Measurements from ENCODE around the gene MYMX. TPM values are rescaled to one million over a fixed set of nuclear protein-coding genes. Genes with fewer than 3 reads are reported as not detected.

Gene MYMX
- total RNA-seq, 2 experiments from 2014 or later, result not detected

DNA sequence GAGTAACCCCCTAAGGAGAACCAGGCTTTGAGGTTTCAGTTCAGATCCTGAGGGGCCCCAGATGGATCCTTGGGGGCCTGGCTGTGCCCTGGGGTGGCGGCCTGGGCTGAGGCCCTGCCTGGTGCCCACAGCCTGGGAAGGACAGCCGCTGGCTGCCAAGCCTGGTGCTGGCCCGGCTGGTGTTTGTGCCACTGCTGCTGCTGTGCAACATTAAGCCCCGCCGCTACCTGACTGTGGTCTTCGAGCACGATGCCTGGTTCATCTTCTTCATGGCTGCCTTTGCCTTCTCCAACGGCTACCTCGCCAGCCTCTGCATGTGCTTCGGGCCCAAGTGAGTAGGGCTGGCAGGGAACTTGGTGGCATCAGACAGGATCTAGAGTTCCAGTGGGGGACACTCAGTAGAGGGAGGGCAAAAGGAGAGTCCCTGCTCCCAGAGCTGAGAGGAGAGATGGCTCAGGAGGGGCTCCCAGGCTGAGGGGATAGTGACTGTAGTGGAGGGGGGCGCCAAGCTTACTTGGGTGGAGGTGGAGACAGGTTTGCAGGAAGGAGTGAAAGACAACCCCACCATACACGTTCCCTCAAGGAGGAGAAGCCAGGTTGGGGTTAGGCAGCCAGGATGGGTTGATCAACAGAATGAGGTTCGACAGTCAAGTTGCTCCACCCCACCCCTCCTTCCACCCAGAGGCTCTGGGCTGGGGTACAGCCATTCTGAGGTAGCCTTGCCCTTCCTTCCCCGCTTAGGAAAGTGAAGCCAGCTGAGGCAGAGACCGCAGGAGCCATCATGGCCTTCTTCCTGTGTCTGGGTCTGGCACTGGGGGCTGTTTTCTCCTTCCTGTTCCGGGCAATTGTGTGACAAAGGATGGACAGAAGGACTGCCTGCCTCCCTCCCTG, 16.2 kb downstream of the MYMX start:
- peaks cover 15% of the 10 kb centered on the region for H3K4me1 ChIP-seq (ENCODE audit: insufficient read depth, low read length)
- DNase-seq (no peak), ATAC-seq (ENCODE audit: poor library complexity) (no peak)
- TF ChIP-seq, protein P1, sequence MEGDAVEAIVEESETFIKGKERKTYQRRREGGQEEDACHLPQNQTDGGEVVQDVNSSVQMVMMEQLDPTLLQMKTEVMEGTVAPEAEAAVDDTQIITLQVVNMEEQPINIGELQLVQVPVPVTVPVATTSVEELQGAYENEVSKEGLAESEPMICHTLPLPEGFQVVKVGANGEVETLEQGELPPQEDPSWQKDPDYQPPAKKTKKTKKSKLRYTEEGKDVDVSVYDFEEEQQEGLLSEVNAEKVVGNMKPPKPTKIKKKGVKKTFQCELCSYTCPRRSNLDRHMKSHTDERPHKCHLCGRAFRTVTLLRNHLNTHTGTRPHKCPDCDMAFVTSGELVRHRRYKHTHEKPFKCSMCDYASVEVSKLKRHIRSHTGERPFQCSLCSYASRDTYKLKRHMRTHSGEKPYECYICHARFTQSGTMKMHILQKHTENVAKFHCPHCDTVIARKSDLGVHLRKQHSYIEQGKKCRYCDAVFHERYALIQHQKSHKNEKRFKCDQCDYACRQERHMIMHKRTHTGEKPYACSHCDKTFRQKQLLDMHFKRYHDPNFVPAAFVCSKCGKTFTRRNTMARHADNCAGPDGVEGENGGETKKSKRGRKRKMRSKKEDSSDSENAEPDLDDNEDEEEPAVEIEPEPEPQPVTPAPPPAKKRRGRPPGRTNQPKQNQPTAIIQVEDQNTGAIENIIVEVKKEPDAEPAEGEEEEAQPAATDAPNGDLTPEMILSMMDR (IDR thresholded peaks at IDR 0.05), result no peak
- H3K4me3 ChIP-seq (ENCODE audit: low read length), result no peak overlapping the region
- H3K36me3 ChIP-seq (ENCODE audit: insufficient read depth, low read length), result no peaks in the 10 kb centered on the region
- Mint-ChIP-seq H3K27ac (no peak overlapping the region), H3K4me1 (ENCODE audit: low read depth) (peaks cover 8% of the 10 kb centered on the region), H3K4me3 (no peak overlapping the region), H3K9me3 (no peaks in the 10 kb centered on the region), H3K36me3 (ENCODE audit: low read depth) (no peaks in the 10 kb centered on the region), H3K27me3 (no peaks in the 10 kb centered on the region)
- POLR2A ChIA-PET, result no interaction called here
- no peaks in the 10 kb centered on the region for H3K27me3 ChIP-seq (ENCODE audit: control insufficient read depth in 1 of 2, insufficient read depth in 2 of 2, low read length in 2 of 2)
- H3K9me3 ChIP-seq (ENCODE audit: control insufficient read depth in 1 of 2, insufficient read depth in 1 of 2, low read length in 2 of 2), result no peaks in the 10 kb centered on the region
- no peak overlapping the region for H3K27ac ChIP-seq (ENCODE audit: low read depth in 1 of 2, low read length in 2 of 2)
- intact Hi-C loops (cut with DNase I, micrococcal nuclease), result no loop called here
- CTCF ChIA-PET, result no interaction called here

DNA sequence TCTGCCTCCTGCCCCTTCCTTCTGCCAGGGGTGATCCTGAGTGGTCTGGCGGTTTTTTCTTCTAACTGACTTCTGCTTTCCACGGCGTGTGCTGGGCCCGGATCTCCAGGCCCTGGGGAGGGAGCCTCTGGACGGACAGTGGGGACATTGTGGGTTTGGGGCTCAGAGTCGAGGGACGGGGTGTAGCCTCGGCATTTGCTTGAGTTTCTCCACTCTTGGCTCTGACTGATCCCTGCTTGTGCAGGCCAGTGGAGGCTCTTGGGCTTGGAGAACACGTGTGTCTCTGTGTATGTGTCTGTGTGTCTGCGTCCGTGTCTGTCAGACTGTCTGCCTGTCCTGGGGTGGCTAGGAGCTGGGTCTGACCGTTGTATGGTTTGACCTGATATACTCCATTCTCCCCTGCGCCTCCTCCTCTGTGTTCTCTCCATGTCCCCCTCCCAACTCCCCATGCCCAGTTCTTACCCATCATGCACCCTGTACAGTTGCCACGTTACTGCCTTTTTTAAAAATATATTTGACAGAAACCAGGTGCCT, 16.9 kb downstream of the MYMX start:
- intact Hi-C loops (cut with DNase I, micrococcal nuclease), result no loop called here
- H3K27me3 Mint-ChIP-seq, result no peaks in the 10 kb centered on the region
- Histone ChIP-seq H3K4me3 (ENCODE audit: low read length) (no peak overlapping the region), H3K9me3 (ENCODE audit: control insufficient read depth in 1 of 2, insufficient read depth in 1 of 2, low read length in 2 of 2) (no peaks in the 10 kb centered on the region), H3K27ac (ENCODE audit: low read depth in 1 of 2, low read length in 2 of 2) (no peak overlapping the region), H3K36me3 (ENCODE audit: insufficient read depth, low read length) (no peaks in the 10 kb centered on the region), H3K4me1 (ENCODE audit: insufficient read depth, low read length) (peaks cover 18% of the 10 kb centered on the region), H3K27me3 (ENCODE audit: control insufficient read depth in 1 of 2, insufficient read depth in 2 of 2, low read length in 2 of 2) (no peaks in the 10 kb centered on the region)
- TF ChIP-seq, protein P1 (IDR thresholded peaks at IDR 0.05), result no peak
- H3K9me3 Mint-ChIP-seq, result no peaks in the 10 kb centered on the region
- POLR2A ChIA-PET, result no interaction called here
- H3K36me3 Mint-ChIP-seq (ENCODE audit: low read depth), result no peaks in the 10 kb centered on the region
- CTCF ChIA-PET, result no interaction called here
- H3K4me1 Mint-ChIP-seq (ENCODE audit: low read depth), result peaks cover 8% of the 10 kb centered on the region
- H3K4me3 Mint-ChIP-seq, result no peak overlapping the region
- H3K27ac Mint-ChIP-seq, result no peak overlapping the region
- no peak for DNase-seq
- ATAC-seq (ENCODE audit: poor library complexity), result no peak

DNA sequence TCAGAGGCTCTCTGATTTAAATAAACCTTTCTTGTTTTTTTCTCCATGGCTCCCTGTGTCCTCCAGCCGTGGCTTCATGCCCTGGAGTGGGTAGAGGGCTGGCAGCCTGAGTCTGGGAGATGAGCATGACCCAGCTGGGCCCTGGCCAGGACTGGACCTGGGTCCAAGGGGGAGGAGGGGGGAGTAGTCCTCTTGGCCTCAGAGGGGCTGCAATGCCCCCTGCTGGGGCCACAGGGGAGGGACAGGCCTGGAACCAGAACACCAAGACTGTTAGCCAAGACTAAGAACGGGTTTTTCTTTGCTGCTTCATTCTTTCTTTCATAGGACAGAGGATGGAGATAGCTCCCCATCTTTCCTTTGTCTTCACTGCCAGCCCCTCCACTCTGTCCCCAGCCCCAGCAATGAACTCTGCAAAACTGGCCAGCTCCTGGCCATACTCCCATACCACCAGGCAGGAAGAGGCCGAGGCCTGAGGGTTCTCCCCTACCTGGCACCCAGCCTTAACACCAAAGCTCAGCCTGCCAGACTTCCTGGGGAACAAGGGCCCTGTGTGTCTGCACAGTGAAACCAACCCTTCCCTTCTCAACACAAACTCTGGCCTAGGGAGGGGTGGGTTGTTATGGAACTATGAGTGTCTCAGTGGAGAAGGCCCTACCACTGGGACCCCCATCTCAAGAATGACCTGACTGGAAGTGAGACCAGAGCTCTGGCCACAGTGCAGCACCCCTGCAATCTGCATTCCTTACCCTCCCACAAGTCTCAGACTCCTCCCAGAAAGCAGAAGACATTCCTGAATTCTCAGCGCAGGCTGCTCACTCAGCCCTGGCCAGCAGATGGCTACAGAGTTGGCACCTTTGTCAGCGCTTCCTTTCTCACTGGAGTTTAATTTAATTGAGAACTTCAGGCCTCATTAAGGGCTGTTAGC, 17.6 kb downstream of the MYMX start:
- no peaks in the 10 kb centered on the region for H3K36me3 ChIP-seq (ENCODE audit: insufficient read depth, low read length)
- DNase-seq, result no peak
- Mint-ChIP-seq H3K27me3 (no peaks in the 10 kb centered on the region), H3K4me3 (no peak overlapping the region), H3K27ac (no peak overlapping the region), H3K9me3 (no peaks in the 10 kb centered on the region), H3K4me1 (ENCODE audit: low read depth) (peaks cover 8% of the 10 kb centered on the region), H3K36me3 (ENCODE audit: low read depth) (no peaks in the 10 kb centered on the region)
- no peak overlapping the region for H3K27ac ChIP-seq (ENCODE audit: low read depth in 1 of 2, low read length in 2 of 2)
- ATAC-seq (ENCODE audit: poor library complexity), result no peak
- POLR2A ChIA-PET, result interaction anchor here (4.4 kb wide), 1 partner anchor 12 kb away, joined by 65 read pairs; the partner anchor contains the start of gene HSP90AB1
- intact Hi-C loops (cut with DNase I, micrococcal nuclease), result loop anchor here in 1 of 2 experiments (5.0 kb wide), 1 partner anchor 137 kb away; no protein-coding TSS in a partner anchor
- no peaks in the 10 kb centered on the region for H3K9me3 ChIP-seq (ENCODE audit: control insufficient read depth in 1 of 2, insufficient read depth in 1 of 2, low read length in 2 of 2)
- H3K4me3 ChIP-seq (ENCODE audit: low read length), result no peak overlapping the region
- CTCF ChIA-PET, result interaction anchor here (1.0 to 1.5 kb wide), 2 partner anchors 11 to 79 kb away, joined by 3 to 4 read pairs; partner anchors contain the start of genes AARS2 and SLC29A1
- TF ChIP-seq, protein P1 (IDR thresholded peaks at IDR 0.05), result peak; percentile 22
- peaks cover 18% of the 10 kb centered on the region for H3K4me1 ChIP-seq (ENCODE audit: insufficient read depth, low read length)
- H3K27me3 ChIP-seq (ENCODE audit: control insufficient read depth in 1 of 2, insufficient read depth in 2 of 2, low read length in 2 of 2), result no peaks in the 10 kb centered on the region

Data from CD4-positive, alpha-beta T cell (primary cell).